K562 (cell line): ENCODE results near the gene FPR1. TPM values are rescaled to one million over a fixed set of nuclear protein-coding genes. Genes with fewer than 3 reads are reported as not detected.

Experiments used
- CEBPB ChIP-seq: fragments of 450-650 bp; IDR thresholded peaks from 2 replicates; pipeline ENCODE4 v1.6.1; 2016; ENCODE audit warnings: missing genetic modification characterization, missing compliant biosample characterization
- ELF1 ChIP-seq: fragments of 200-800 bp; sonication (Bioruptor generic); IDR thresholded peaks from 2 replicates; pipeline ENCODE4 v1.6.1; 2016; ENCODE audit warnings: missing genetic modification characterization, missing compliant biosample characterization
- ETV1 ChIP-seq: fragments of 450-650 bp; conservative IDR thresholded peaks from 2 replicates; pipeline ENCODE4 v1.6.1; 2016; ENCODE audit warnings: missing genetic modification characterization, control low read depth, low read depth, missing compliant biosample characterization
- MEF2A ChIP-seq: IDR thresholded peaks from 2 replicates; pipeline ENCODE4 v1.6.1; 2011; ENCODE audit warnings: low read depth, mild to moderate bottlenecking, low read length, moderate library complexity; ENCODE audit not compliant: control insufficient read depth
- MYC ChIP-seq, 2 experiments: fragments of 250-450 bp in 1 of 2; sonication (Bioruptor Pico) in 1 of 2; IDR thresholded peaks; 2 replicates each; pipeline versions ENCODE4 v1.5.1 to v1.6.1; 2012 to 2021; ENCODE audit warnings: low read depth in 2 of 2, borderline replicate concordance in 1 of 2, improper control_type of control experiment in 1 of 2, low read length in 1 of 2, mild to moderate bottlenecking in 1 of 2, moderate library complexity in 1 of 2
- ZNF445 ChIP-seq: fragments of 250-450 bp; sonication (Bioruptor Pico); IDR thresholded peaks from 2 replicates; pipeline ENCODE4 v1.4.0; 2020; ENCODE audit warnings: low read depth, mild to moderate bottlenecking, moderate library complexity
- ZNF551 ChIP-seq: fragments of 250-450 bp; sonication (Bioruptor Pico); IDR thresholded peaks from 2 replicates; pipeline ENCODE4 v1.5.0; 2021; ENCODE audit warnings: mild to moderate bottlenecking, moderate library complexity
- ZNF785 ChIP-seq: fragments of 250-450 bp; sonication (Bioruptor Pico); IDR thresholded peaks from 2 replicates; pipeline ENCODE4 v1.4.0; 2020; ENCODE audit warnings: mild to moderate bottlenecking
- polyA plus RNA-seq, 8 experiments: library from polyadenylated mRNA; depleted of rRNA in 4 of 8; stranded (reverse) in 5 of 8; unstranded in 3 of 8; fragments of >200 nt; fragmentation: Nextera tagmentation in 2 of 8; fragmentation: Illumina TruSeq in 1 of 8; extraction: Ambion mirVana in 2 of 8; extraction: Trizol in 1 of 8; gene quantifications; 2 replicates each; pipeline versions ENCODE4 v1.2.1 to v1.2.3, GENCODE V29; 2011 to 2014; ENCODE audit warnings: inconsistent platforms in 1 of 8, missing spikeins in 1 of 8
- total RNA-seq, 7 experiments: library from RNA; depleted of rRNA in 6 of 7; stranded (reverse); fragments of >200 nt in 6 of 7; fragmentation: Illumina TruSeq in 2 of 7; extraction: Trizol in 2 of 7; gene quantifications; 2 replicates each; pipeline versions ENCODE4 v1.2.1 to v1.2.3, GENCODE V29; 2011 to 2021; ENCODE audit warnings: low replicate concordance in 1 of 7
- TF ChIP-seq, protein P1 (sequence below): fragments of 450-650 bp; IDR thresholded peaks from 2 replicates; pipeline ENCODE4 v1.6.1; 2016; ENCODE audit warnings: borderline replicate concordance
- TF ChIP-seq, protein P2 (sequence below), 2 experiments: fragments of 450-650 bp in 1 of 2; sonication (generic) in 1 of 2; formaldehyde crosslinking in 1 of 2; IDR thresholded peaks in 1 of 2; conservative IDR thresholded peaks in 1 of 2; 2 replicates each; pipeline versions ENCODE4 v1.6.1 to v1.8.1; 2016 to 2023; ENCODE audit warnings: mild to moderate bottlenecking in 2 of 2, moderate library complexity in 2 of 2, inconsistent platforms in 1 of 2, missing genetic modification reagents in 1 of 2
- TF ChIP-seq, protein P3 (sequence below): fragments of 450-650 bp; IDR thresholded peaks from 2 replicates; pipeline ENCODE4 v1.6.1; 2018; ENCODE audit warnings: mild to moderate bottlenecking, low read depth; ENCODE audit not compliant: partially characterized antibody
- TF ChIP-seq, protein P4 (sequence below), 3 experiments: fragments of 200-800 bp in 1 of 3; fragments of 250-450 bp in 1 of 3; fragments of 450-650 bp in 1 of 3; sonication (Bioruptor Pico) in 1 of 3; sonication (Bioruptor generic) in 1 of 3; formaldehyde crosslinking in 1 of 3; IDR thresholded peaks; 2 replicates each; pipeline versions ENCODE4 v1.6.1 to v1.8.0; 2016 to 2022; ENCODE audit warnings: mild to moderate bottlenecking in 2 of 3, missing genetic modification characterization in 2 of 3, missing compliant biosample characterization in 1 of 3, moderate library complexity in 1 of 3
- TF ChIP-seq, protein P5 (sequence below), 2 experiments: fragments of 450-650 bp; IDR thresholded peaks; 2 replicates each; pipeline ENCODE4 v1.6.1; 2016

Gene FPR1
- total and polyA plus RNA-seq, 9 of the 15 experiments (the other 6 are each of a cell fraction or from before 2014, with no cell fraction given), result 0.06 to 0.25 (median 0.14) TPM; not detected in 4

DNA sequence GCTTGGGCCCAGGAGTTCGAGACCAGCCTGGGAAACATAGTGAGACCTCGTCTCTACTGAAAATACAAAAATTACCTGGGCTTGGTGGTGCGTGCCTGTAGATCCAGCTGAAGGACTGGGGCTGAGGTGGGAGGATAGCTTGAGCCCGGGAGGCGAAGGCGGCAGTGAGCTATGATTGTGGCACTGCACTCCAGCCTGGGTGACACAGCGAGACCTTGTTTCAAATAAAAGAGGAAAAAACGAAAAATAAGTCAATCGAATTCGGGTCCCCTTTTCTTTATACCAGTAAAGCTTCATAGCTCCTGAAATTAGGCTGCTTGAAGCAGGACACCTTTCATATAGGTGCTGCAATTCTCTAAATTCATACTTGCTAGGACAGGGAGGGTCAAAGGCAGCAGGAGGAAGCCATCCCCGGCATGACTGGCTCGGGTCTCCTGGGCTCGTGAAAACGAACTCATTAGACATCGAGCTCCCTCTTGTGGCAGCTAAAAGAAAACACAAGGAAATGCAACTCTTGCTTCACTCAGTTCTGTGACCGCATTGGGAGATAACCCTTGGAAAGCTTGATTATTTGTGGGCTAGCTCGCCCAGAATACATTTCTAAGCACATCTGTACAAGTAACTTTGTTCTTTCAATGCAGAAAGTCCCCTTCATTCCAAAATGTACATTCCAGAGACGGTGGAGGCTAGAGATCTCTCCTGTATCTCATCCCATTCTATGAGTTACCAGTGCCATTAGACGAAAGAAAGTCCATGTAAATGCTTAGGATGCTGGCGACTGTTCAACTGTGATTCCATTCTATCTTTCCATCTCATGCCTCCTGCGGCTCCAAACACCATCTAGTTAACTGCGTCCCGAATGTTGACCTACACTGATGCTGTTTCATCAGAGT, 26.1 kb upstream of the FPR1 start (continued):
- TF ChIP-seq, protein P1, sequence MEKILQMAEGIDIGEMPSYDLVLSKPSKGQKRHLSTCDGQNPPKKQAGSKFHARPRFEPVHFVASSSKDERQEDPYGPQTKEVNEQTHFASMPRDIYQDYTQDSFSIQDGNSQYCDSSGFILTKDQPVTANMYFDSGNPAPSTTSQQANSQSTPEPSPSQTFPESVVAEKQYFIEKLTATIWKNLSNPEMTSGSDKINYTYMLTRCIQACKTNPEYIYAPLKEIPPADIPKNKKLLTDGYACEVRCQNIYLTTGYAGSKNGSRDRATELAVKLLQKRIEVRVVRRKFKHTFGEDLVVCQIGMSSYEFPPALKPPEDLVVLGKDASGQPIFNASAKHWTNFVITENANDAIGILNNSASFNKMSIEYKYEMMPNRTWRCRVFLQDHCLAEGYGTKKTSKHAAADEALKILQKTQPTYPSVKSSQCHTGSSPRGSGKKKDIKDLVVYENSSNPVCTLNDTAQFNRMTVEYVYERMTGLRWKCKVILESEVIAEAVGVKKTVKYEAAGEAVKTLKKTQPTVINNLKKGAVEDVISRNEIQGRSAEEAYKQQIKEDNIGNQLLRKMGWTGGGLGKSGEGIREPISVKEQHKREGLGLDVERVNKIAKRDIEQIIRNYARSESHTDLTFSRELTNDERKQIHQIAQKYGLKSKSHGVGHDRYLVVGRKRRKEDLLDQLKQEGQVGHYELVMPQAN, result no peak
- TF ChIP-seq, protein P2, sequence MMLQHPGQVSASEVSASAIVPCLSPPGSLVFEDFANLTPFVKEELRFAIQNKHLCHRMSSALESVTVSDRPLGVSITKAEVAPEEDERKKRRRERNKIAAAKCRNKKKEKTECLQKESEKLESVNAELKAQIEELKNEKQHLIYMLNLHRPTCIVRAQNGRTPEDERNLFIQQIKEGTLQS (IDR thresholded peaks at IDR 0.05), result peak; percentile 28; the same call in 1 of the 2 replicates
- TF ChIP-seq, protein P2 (CRISPR knock-in tag; conservative IDR thresholded peaks at IDR 0.05), result no peak
- TF ChIP-seq, protein P3, sequence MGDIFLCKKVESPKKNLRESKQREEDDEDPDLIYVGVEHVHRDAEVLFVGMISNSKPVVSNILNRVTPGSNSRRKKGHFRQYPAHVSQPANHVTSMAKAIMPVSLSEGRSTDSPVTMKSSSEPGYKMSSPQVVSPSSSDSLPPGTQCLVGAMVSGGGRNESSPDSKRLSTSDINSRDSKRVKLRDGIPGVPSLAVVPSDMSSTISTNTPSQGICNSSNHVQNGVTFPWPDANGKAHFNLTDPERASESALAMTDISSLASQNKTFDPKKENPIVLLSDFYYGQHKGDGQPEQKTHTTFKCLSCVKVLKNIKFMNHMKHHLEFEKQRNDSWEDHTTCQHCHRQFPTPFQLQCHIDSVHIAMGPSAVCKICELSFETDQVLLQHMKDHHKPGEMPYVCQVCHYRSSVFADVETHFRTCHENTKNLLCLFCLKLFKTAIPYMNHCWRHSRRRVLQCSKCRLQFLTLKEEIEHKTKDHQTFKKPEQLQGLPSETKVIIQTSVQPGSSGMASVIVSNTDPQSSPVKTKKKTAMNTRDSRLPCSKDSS, result no peak
- TF ChIP-seq ELF1 (tag) (peak; percentile 65; the same call in 1 of the 2 replicates), ZNF785 (CRISPR knock-in tag) (no peak), MEF2A (no peak), MYC (IDR thresholded peaks at IDR 0.05; ENCODE audit: low read depth, low read length) (peak; percentile 47; the same call in 1 of the 2 replicates), MYC (CRISPR knock-in tag; IDR thresholded peaks at IDR 0.05; ENCODE audit: borderline replicate concordance, low read depth) (0 out of 2 replicates have a peak, but pooled peaks have one; percentile 30), ZNF445 (CRISPR knock-in tag) (no peak), ETV1 (tag) (0 out of 2 replicates have a peak, but pooled peaks have one; percentile 29), ZNF551 (CRISPR knock-in tag) (no peak), CEBPB (tag) (peak; percentile 97)
- TF ChIP-seq, protein P4, sequence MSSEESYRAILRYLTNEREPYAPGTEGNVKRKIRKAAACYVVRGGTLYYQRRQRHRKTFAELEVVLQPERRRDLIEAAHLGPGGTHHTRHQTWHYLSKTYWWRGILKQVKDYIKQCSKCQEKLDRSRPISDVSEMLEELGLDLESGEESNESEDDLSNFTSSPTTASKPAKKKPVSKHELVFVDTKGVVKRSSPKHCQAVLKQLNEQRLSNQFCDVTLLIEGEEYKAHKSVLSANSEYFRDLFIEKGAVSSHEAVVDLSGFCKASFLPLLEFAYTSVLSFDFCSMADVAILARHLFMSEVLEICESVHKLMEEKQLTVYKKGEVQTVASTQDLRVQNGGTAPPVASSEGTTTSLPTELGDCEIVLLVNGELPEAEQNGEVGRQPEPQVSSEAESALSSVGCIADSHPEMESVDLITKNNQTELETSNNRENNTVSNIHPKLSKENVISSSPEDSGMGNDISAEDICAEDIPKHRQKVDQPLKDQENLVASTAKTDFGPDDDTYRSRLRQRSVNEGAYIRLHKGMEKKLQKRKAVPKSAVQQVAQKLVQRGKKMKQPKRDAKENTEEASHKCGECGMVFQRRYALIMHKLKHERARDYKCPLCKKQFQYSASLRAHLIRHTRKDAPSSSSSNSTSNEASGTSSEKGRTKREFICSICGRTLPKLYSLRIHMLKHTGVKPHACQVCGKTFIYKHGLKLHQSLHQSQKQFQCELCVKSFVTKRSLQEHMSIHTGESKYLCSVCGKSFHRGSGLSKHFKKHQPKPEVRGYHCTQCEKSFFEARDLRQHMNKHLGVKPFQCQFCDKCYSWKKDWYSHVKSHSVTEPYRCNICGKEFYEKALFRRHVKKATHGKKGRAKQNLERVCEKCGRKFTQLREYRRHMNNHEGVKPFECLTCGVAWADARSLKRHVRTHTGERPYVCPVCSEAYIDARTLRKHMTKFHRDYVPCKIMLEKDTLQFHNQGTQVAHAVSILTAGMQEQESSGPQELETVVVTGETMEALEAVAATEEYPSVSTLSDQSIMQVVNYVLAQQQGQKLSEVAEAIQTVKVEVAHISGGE (CRISPR knock-in tag; IDR thresholded peaks at IDR 0.05), result no peak
- TF ChIP-seq, protein P5, sequence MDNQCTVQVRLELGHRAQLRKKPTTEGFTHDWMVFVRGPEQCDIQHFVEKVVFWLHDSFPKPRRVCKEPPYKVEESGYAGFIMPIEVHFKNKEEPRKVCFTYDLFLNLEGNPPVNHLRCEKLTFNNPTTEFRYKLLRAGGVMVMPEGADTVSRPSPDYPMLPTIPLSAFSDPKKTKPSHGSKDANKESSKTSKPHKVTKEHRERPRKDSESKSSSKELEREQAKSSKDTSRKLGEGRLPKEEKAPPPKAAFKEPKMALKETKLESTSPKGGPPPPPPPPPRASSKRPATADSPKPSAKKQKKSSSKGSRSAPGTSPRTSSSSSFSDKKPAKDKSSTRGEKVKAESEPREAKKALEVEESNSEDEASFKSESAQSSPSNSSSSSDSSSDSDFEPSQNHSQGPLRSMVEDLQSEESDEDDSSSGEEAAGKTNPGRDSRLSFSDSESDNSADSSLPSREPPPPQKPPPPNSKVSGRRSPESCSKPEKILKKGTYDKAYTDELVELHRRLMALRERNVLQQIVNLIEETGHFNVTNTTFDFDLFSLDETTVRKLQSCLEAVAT (IDR thresholded peaks at IDR 0.05), result peak in 1 of 2 experiments; percentile 27; a peak in 1 of 4 replicates
